Measurements from ENCODE around the gene PRLR. TPM values are rescaled to one million over a fixed set of nuclear protein-coding genes. Genes with fewer than 3 reads are reported as not detected.

The PRLR gene
- 0.30 and 0.84 TPM in 2 replicates for total RNA-seq

GRCh38 chr5:35230038-35230611, at the start of gene PRLR:
TSS of gene PRLR (minus strand) at chr5:35230487. CDS start at chr5:35089620, 140,867 bp downstream.

GRCh38 chr5:35047785-35048404, 182.4 kb downstream of the PRLR start, which contains the start of gene AGXT2:
TSS of gene AGXT2 (minus strand) at chr5:35047949. CDS start at chr5:35047892, 57 bp downstream.

Other genes starting within 250 kb of the PRLR start
- gene AGXT2, start 182.5 kb downstream of the PRLR start, total RNA-seq: not detected in 2 replicates

All from bronchus fibroblast of lung (primary cell).